HepG2 (cell line): Measurements from ENCODE around the gene USF2. TPM values are rescaled to one million over a fixed set of nuclear protein-coding genes. Genes with fewer than 3 reads are reported as not detected.

Source experiments
- ARNT2 ChIP-seq: sonication (generic); formaldehyde crosslinking; IDR thresholded peaks from 2 replicates; pipeline ENCODE4 v1.8.0; 2022; ENCODE audit warnings: mild to moderate bottlenecking, low read depth, missing genetic modification reagents, moderate library complexity
- ATF3 ChIP-seq: sonication (generic); formaldehyde crosslinking; IDR thresholded peaks from 2 replicates; pipeline ENCODE4 v1.4.0; 2020; ENCODE audit warnings: missing genetic modification reagents
- ATF6 ChIP-seq: sonication (generic); formaldehyde crosslinking; conservative IDR thresholded peaks from 2 replicates; pipeline ENCODE4 v1.4.0; 2020; ENCODE audit warnings: missing genetic modification reagents
- EZH2 ChIP-seq: conservative IDR thresholded peaks from 2 replicates; pipeline ENCODE4 v1.6.1; 2012; ENCODE audit warnings: mild to moderate bottlenecking, low read depth, low read length, moderate library complexity
- HDAC2 ChIP-seq: sonication (generic); formaldehyde crosslinking; IDR thresholded peaks from 2 replicates; pipeline ENCODE4 v1.4.0; 2020; ENCODE audit warnings: missing genetic modification reagents
- MXD4 ChIP-seq: IDR thresholded peaks from 2 replicates; pipeline ENCODE4 v1.6.1; 2016; ENCODE audit warnings: mild to moderate bottlenecking, missing biosample characterization, missing genetic modification reagents
- NCOA1 ChIP-seq: sonication (generic); formaldehyde crosslinking; IDR thresholded peaks from 2 replicates; pipeline ENCODE4 v1.9.0; 2021; ENCODE audit warnings: missing genetic modification reagents
- SPEN ChIP-seq: sonication (generic); formaldehyde crosslinking; IDR thresholded peaks from 2 replicates; pipeline ENCODE4 v1.5.1; 2020; ENCODE audit warnings: low read depth, mild to moderate bottlenecking, missing genetic modification reagents
- SRSF4 ChIP-seq: fragments of 200-400 bp; formaldehyde crosslinking; IDR thresholded peaks from one replicate; pipeline ENCODE4 v1.6.1; 2018; ENCODE audit warnings: mild to moderate bottlenecking, low read depth, low read length, moderate library complexity; ENCODE audit not compliant: poor library complexity, severe bottlenecking
- SYNCRIP ChIP-seq: fragments of 200-400 bp; formaldehyde crosslinking; IDR thresholded peaks from 2 replicates; pipeline ENCODE4 v1.6.1; 2018; ENCODE audit warnings: mild to moderate bottlenecking, low read depth, low read length; ENCODE audit not compliant: insufficient read depth
- TERF1 ChIP-seq: sonication (generic); formaldehyde crosslinking; IDR thresholded peaks from 2 replicates; pipeline ENCODE4 v1.8.0; 2022; ENCODE audit warnings: mild to moderate bottlenecking, missing genetic modification reagents, moderate library complexity
- THAP8 ChIP-seq: sonication (generic); formaldehyde crosslinking; IDR thresholded peaks from 2 replicates; pipeline ENCODE4 v1.5.1; 2020; ENCODE audit warnings: missing genetic modification reagents, mild to moderate bottlenecking, borderline replicate concordance
- U2AF2 ChIP-seq: fragments of 200-400 bp; formaldehyde crosslinking; IDR thresholded peaks from 2 replicates; pipeline ENCODE4 v1.6.1; 2017; ENCODE audit warnings: low read depth, mild to moderate bottlenecking, low read length
- ZKSCAN1 ChIP-seq: fragments of 150-350 bp; IDR thresholded peaks from 2 replicates; pipeline ENCODE4 v1.6.1; 2014; ENCODE audit warnings: low read length
- ZNF101 ChIP-seq: sonication (generic); formaldehyde crosslinking; IDR thresholded peaks from 2 replicates; pipeline ENCODE4 v1.4.0; 2020; ENCODE audit warnings: mild to moderate bottlenecking, low read depth, missing genetic modification reagents, borderline replicate concordance
- ZNF33B ChIP-seq: sonication (generic); formaldehyde crosslinking; IDR thresholded peaks from 2 replicates; pipeline ENCODE4 v1.5.1; 2020; ENCODE audit warnings: mild to moderate bottlenecking, missing genetic modification reagents
- ZNF441 ChIP-seq: sonication (generic); formaldehyde crosslinking; IDR thresholded peaks from 2 replicates; pipeline ENCODE4 v1.7.0; 2021; ENCODE audit warnings: missing genetic modification reagents, borderline replicate concordance
- ZNF674 ChIP-seq: sonication (generic); formaldehyde crosslinking; IDR thresholded peaks from 2 replicates; pipeline ENCODE4 v1.5.0; 2020; ENCODE audit warnings: low read depth, mild to moderate bottlenecking, missing genetic modification reagents
- ZNF7 ChIP-seq: IDR thresholded peaks from 2 replicates; pipeline ENCODE4 v1.6.1; 2016; ENCODE audit warnings: missing biosample characterization, missing genetic modification reagents
- ZNF850 ChIP-seq: sonication (generic); formaldehyde crosslinking; conservative IDR thresholded peaks from 2 replicates; pipeline ENCODE4 v1.9.0; 2021; ENCODE audit warnings: mild to moderate bottlenecking, missing genetic modification reagents
- polyA plus RNA-seq, 8 experiments: library from polyadenylated mRNA; depleted of rRNA in 3 of 8; stranded (reverse) in 7 of 8; unstranded in 1 of 8; fragments of >200 nt; fragmentation: Illumina TruSeq in 4 of 8; extraction: Trizol in 4 of 8; gene quantifications; 2 replicates each; pipeline versions ENCODE4 v1.2.1 to v1.2.3, GENCODE V29; 2011 to 2016; ENCODE audit warnings: low read depth in 4 of 8, missing spikeins in 1 of 8, mixed read lengths in 1 of 8; ENCODE audit not compliant: insufficient read depth in 1 of 8
- total RNA-seq, 5 experiments: library from RNA; depleted of rRNA; stranded (reverse); fragments of >200 nt; fragmentation: Illumina TruSeq; extraction: Trizol; gene quantifications; 2 replicates each; pipeline ENCODE4 v1.2.3, GENCODE V29; 2016; ENCODE audit warnings: low read depth in 1 of 5
- TF ChIP-seq, protein P1 (sequence below): IDR thresholded peaks from 2 replicates; pipeline ENCODE4 v1.6.1; 2016; ENCODE audit warnings: missing compliant biosample characterization, missing genetic modification reagents, borderline replicate concordance
- TF ChIP-seq, protein P2 (sequence below): sonication (generic); formaldehyde crosslinking; IDR thresholded peaks from 2 replicates; pipeline ENCODE4 v1.4.0; 2020; ENCODE audit warnings: missing genetic modification reagents, borderline replicate concordance

The USF2 gene
- total and polyA plus RNA-seq, 2 of the 13 experiments (the other 11 are each of a cell fraction or from before 2014, with no cell fraction given) = 54.9 to 106 TPM

DNA sequence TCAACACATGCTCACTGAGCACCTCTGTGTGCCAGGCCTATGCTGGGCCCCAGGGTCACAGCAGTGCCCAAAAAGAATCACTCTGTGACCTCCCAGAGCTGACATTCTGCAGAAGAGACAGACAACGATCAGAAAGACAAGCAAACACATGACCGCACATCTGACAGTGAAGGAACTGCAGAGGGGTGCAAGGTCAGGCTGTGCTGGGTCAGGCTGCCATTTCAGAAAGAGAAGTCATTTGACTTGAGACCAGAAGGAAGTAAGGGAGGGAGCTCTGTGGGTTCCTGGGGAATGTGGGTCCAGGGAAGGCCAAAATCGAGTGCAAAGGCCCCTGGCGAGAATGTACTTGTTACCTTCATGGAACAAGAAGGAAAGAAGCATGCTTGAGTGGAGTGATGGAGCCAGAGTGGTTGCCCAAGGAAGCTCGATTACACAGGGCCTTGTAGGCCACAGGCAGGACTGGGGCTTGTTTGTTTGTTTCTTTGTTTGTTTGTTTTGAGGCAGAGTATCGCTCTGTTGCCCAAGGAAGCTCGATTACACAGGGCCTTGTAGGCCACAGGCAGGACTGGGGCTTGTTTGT, 48.8 kb downstream of the USF2 start (continued):
- TF ChIP-seq, protein P1, sequence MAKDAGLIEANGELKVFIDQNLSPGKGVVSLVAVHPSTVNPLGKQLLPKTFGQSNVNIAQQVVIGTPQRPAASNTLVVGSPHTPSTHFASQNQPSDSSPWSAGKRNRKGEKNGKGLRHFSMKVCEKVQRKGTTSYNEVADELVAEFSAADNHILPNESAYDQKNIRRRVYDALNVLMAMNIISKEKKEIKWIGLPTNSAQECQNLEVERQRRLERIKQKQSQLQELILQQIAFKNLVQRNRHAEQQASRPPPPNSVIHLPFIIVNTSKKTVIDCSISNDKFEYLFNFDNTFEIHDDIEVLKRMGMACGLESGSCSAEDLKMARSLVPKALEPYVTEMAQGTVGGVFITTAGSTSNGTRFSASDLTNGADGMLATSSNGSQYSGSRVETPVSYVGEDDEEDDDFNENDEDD = no peak
- TF ChIP-seq ZNF674 = no peak
- no peak for TF ChIP-seq U2AF2
- no peak for TF ChIP-seq ZNF101 (CRISPR knock-in tag)
- no peak for TF ChIP-seq ZNF33B (CRISPR knock-in tag)
- no peak for TF ChIP-seq TERF1 (CRISPR knock-in tag)
- no peak for TF ChIP-seq ATF3 (CRISPR knock-in tag)
- peak; percentile 36; the same call in 1 of the 2 replicates for TF ChIP-seq SPEN (CRISPR knock-in tag)
- no peak for TF ChIP-seq SYNCRIP
- no peak for TF ChIP-seq ZNF7 (CRISPR knock-in tag)
- TF ChIP-seq, protein P2, sequence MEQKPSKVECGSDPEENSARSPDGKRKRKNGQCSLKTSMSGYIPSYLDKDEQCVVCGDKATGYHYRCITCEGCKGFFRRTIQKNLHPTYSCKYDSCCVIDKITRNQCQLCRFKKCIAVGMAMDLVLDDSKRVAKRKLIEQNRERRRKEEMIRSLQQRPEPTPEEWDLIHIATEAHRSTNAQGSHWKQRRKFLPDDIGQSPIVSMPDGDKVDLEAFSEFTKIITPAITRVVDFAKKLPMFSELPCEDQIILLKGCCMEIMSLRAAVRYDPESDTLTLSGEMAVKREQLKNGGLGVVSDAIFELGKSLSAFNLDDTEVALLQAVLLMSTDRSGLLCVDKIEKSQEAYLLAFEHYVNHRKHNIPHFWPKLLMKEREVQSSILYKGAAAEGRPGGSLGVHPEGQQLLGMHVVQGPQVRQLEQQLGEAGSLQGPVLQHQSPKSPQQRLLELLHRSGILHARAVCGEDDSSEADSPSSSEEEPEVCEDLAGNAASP (CRISPR knock-in tag) = no peak
- no peak for TF ChIP-seq EZH2
- TF ChIP-seq NCOA1 = no peak
- TF ChIP-seq THAP8 (CRISPR knock-in tag) = no peak
- 0 out of 2 replicates have a peak, but pooled peaks have one; percentile 46 for TF ChIP-seq ZNF441 (CRISPR knock-in tag)
- TF ChIP-seq ATF6 = no peak
- no peak for TF ChIP-seq HDAC2 (CRISPR knock-in tag)
- no peak for TF ChIP-seq ZKSCAN1
- no peak for TF ChIP-seq SRSF4
- TF ChIP-seq ZNF850 (CRISPR knock-in tag) = no peak
- no peak for TF ChIP-seq ARNT2 (CRISPR knock-in tag)
- no peak for TF ChIP-seq MXD4 (CRISPR knock-in tag)
